HG03442 (cell line): ENCODE measurements around the gene GCLC.
"Not testable (repeated sequence)": the region's sequence is repeated elsewhere in the genome, so short reads cannot be mapped to it uniquely, and the experiment has no call there.

Experiments
- ATAC-seq: cut with Tn5 transposase; IDR thresholded peaks from one replicate; pipeline ENCODE4 v1.9.1; 2021; ENCODE audit warnings: mild to moderate bottlenecking, moderate library complexity; ENCODE audit not compliant: unreplicated experiment

Gene GCLC

GRCh38 chr6:53495506-53496499 is 49.1 kb downstream of the GCLC start:
- ATAC-seq = no peak

GRCh38 chr6:53494076-53494475 is 50.8 kb downstream of the GCLC start:
- ATAC-seq = no peak

GRCh38 chr6:53493635-53494025 is 51.3 kb downstream of the GCLC start:
- ATAC-seq = no peak

- ATAC-seq = no peak
Observed at GRCh38 chr6:53492860-53493634, 51.9 kb downstream of the GCLC start.

GRCh38 chr6:53487080-53487479 is 57.8 kb downstream of the GCLC start:
- no peak for ATAC-seq

GRCh38 chr6:53486679-53487078 is 58.2 kb downstream of the GCLC start:
- ATAC-seq = no peak

GRCh38 chr6:53484476-53485280 is 60.2 kb downstream of the GCLC start:
- ATAC-seq = no peak

GRCh38 chr6:53483423-53484353 is 61.2 kb downstream of the GCLC start:
- ATAC-seq = no peak

GRCh38 chr6:53481323-53481722 is 63.6 kb downstream of the GCLC start:
- no peak for ATAC-seq

- ATAC-seq = not testable (repeated sequence)
Observed at GRCh38 chr6:53480774-53481173, 64.1 kb downstream of the GCLC start.

GRCh38 chr6:53479871-53480270 is 65.0 kb downstream of the GCLC start:
- no peak for ATAC-seq

GRCh38 chr6:53476964-53477363 is 67.9 kb downstream of the GCLC start:
- no peak for ATAC-seq

GRCh38 chr6:53474010-53474409 is 70.9 kb downstream of the GCLC start:
- ATAC-seq = no peak

GRCh38 chr6:53469163-53469562 is 75.7 kb downstream of the GCLC start:
- ATAC-seq = no peak

GRCh38 chr6:53466257-53466656 is 78.6 kb downstream of the GCLC start:
- ATAC-seq = no peak

- no peak for ATAC-seq
Observed at GRCh38 chr6:53465732-53466131, 79.2 kb downstream of the GCLC start.

GRCh38 chr6:53464927-53465460 is 79.9 kb downstream of the GCLC start:
- no peak for ATAC-seq

GRCh38 chr6:53464483-53464882 is 80.4 kb downstream of the GCLC start:
- no peak for ATAC-seq

GRCh38 chr6:53461696-53462095 is 83.2 kb downstream of the GCLC start:
- no peak for ATAC-seq
